HG03280 (cell line): Measurements from ENCODE around the gene OLFM2.
"Not testable (repeated sequence)": the region's sequence is repeated elsewhere in the genome, so short reads cannot be mapped to it uniquely, and the experiment has no call there.

Source experiments
- ATAC-seq: cut with Tn5 transposase; IDR thresholded peaks from one replicate; pipeline ENCODE4 v1.9.1; 2021; ENCODE audit warnings: mild to moderate bottlenecking, moderate library complexity; ENCODE audit not compliant: unreplicated experiment

The OLFM2 gene

DNA sequence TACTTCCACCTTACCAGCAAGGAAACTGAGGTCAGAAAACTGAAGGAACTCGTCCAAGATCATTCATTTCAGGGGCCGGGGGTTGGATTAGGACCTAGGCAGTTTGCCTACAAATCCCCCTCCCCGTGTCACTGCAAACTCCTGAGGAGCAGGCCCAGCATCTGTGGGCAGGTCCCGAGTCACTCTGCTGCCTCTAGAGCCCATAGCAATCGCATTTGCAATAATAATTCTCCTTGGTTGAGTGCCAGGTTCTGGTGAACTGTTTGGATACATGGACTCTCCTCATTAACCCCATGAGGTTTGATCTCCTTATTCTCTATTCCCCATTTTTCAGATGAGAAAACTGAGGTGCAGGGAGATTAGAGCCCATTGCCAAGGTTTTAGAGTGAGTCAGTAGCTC lies 100.3 kb downstream of the OLFM2 start:
- no peak for ATAC-seq

DNA sequence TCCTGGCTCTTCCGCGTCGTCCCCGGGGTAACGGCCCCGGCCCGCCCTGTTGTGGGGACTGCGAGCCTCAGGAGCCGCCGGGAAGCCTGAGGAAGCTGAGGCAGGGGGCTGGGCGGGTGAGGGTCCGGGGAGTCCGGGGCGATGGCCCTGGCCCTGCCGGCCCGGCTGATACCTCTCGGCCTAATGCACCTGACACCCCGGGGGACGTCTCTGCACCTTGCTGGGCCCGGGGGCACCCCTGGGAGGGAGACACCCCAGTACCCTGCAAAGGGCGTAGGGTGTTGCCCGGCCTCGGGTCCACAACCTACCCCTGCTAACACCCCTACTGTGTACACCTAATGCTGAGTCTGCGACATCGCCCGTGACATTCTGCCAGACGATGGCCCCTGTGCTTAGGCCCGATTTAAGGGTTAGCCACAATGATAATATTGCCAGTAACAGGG lies 100.8 kb downstream of the OLFM2 start:
- ATAC-seq, result peak; percentile 14

DNA sequence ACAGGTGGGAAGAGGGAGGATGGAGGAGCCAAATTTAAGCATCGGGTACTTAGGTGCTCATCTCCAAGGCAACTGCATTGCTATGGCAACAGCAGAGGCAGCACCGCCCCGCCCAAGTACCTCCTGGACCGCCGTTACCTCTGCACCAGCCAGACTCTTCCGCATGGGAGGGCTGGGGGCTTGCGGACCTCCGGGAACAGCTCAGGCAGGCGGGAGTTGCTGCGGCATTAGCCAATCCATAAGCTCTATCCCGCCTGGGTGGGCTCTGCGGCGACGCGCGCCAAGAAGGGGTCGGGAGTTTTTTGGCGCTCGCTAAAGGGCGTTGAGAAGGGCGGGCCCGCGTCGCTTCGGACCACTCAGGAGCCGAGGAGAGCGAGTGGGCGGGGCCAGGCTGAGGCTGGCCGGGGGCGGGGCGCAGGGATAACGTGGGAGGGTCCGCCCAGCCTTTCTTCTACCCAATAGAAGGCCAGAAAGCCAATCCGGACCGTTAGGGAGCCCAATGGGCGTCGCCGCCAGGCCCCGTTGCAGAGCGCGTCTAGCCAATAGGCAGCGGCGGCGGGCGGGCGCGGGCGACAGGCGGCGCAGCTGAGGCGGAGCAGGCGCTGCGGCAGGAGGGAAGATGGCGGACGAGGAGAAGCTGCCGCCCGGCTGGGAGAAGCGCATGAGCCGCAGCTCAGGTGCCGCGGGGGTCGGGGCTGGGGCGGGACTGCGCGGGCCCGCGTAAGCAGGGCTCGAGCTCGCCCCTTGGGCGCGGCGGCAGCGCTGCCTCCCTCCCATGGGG lies 101.4 kb downstream of the OLFM2 start, which contains the start of gene PIN1:
Gene PIN1 (plus strand): TSS at position 593 of the 781 bp plus-strand sequence. CDS start 27 bp downstream, at position 620.
- peak; percentile 95 for ATAC-seq

DNA sequence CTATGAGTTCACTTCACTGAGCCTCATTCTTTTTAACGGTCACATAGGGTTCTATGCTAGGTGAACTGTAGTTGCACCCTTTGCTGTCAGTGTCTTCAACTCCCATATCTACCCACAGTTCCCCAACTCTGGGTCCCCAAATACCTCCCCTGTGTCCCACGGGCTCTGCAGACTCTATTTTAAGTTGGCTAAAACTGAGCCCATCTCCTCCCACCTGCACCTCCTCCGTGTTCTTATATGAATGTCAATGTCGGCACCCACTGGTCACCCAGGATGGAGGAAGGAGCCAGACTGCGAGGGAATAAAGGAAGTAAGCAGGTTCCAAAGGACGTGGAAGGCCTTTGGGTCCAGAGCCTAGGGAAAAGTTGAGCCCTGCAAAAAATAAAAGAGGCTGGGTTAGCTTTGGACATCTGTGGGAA lies 102.0 kb downstream of the OLFM2 start:
- no peak for ATAC-seq

DNA sequence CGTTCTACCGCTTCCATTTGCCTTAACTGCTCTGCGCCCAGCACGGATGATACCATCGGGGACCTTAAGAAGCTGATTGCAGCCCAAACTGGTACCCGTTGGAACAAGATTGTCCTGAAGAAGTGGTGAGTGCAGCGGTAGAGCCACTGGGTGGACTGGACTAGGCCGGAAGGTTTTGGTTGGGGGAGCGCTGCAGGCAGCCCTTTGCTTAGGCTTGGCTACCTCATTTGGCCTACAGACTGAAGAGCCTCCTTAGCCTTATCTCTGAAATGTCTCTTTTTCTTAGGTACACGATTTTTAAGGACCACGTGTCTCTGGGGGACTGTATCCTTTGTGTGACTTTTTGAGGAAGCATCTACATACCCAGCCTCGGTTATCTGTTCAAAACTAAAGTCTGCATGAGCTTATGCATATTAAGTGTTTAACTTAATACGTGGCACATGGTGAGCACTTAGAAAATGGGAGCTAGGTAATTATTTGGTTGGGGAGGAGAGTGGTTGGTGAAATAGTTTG lies 107.7 kb downstream of the OLFM2 start:
- no peak for ATAC-seq

DNA sequence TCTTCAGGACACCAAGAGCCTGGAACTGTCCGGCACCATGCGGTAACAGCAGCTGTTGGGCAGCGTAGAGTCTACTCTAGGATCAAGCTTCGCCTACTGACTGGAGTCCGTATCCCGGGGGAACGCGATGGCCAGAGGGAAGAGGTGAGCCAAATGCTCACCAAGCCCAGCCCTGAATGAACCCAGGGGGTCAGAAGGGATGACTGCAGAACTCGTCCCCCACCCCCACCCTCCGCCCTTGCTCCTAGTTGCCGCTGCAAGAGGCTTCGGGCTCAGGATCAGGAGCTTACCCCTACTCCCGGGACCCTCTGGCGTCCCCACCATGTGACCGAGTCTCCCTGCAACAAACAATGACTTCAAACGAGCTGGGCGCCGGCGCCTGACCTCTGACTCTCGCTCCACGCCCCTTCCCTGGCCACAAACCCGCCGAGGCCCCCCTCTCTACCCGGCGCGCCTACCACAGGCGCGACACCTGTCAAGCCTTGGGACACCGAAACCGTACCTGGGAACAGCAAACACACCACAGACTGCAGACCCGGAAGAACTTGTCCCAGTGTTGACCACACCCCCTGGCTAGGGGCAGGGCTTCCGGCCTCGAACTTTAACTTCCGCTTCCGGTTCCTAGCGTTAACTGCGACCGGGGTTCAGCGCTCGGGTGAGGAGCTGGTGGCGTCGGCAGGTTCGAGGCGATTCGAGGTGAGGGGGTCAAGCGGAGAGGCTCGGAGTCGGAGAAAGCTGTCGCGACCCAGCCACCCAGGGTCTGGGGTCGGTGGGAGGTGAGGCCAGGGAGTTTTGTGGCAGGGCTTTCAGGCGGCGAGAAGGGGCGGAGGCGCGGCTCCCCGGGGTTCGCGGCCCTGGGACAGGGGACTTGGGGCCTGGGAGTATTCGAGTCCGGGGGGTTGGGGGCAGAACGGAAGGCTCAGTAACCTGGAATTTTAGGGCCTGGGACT lies 108.8 kb downstream of the OLFM2 start, which contains the start of gene UBL5:
Gene UBL5 (plus strand): TSS at position 630 of the 950 bp plus-strand sequence. CDS start 420 bp downstream, outside the sequence.
- peak; percentile 94 for ATAC-seq

DNA sequence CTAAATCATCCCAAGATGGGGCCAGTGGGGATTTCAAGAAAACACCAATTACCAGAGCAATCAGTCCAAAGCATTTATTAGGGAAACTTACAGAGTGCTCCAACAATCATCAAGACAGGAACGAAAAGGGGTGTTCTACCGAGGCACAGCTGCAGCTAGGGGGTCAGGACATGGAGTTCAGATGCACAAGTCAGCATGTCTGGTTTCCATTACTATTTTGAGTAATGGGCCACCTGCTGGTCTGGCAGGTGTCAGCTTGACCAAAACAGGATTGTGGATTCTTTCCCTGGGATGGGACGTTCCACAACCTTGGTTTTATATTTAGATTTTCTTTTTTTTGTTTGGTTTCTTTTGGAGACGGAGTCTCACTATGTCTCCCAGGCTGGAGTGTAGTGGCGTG lies 112.5 kb downstream of the OLFM2 start:
- no peak for ATAC-seq

DNA sequence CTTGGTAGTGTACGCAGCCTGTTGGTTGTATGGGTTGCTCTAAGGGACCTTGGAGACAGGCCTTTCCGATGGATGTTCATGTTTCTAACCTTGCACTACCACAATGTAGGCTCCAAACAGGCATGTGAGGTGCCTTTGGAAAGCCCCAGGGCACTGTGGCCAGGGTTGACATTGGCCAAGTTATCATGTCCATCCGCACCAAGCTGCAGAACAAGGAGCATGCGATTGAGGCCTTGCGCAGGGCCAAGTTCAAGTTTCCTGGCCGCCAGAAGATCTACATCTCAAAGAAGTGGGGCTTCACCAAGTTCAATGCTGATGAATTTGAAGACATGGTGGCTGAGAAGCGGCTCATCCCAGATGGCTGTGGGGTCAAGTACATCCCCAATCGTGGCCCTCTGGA lies 116.3 kb downstream of the OLFM2 start:
- ATAC-seq, result not testable (repeated sequence)

DNA sequence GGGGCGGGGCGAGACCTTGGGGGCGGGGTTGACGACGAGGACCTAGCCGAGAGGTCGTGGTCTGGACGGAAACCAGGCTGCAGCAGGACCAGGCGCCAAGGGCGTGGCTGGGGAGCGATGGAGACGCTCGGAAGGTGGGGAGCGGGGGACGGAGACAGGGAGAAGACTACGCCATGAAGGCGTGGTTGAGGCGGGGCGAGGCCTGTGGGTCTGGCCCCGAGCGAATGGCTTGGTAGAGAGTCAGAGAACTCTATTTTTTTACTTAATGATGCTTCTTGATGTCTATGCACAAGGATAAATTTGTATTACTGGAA lies 116.8 kb downstream of the OLFM2 start:
- no peak for ATAC-seq

DNA sequence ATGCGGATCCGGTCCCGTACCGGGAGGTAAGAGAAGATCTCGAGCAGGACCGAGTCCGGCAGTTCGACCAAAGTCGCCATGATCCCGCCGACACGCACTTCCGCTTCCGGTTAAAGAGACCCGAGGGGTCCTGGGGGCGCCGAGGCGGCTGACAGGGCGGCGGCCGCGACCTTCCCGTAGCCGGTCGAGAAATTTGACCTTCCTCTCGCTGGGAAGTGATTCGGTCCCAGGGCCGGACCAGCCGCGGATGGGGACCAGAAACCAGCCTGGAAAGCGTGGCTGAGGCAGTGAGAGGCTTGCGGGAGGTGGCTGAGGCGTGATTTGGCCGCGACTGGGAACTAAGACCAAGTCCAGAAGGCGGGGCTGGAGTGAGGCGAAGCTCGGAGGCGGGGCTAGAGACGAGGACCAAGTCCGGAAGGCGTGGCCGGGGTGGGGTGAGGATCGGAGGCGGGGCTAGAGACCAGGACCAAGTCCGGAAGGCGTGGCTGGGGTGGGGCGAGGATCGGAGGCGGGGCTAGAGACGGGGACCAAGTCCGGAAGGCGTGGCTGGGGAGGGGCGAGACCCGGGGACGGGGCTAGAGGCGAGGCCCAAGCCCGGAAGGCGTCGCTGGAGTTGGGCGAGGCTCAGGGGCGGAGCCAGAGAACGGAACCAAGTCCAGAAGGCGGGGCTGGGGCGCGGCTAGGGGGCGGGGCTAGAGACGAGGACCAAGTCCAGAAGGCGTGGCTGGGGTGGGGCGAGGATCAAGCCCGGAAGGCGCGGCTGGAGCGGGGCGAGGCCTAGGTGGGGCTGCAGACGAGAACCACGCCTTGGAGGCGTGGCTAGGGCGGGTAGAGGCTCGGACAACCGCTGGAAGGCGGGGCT lies 117.3 kb downstream of the OLFM2 start, which contains the start of gene FBXL12:
Gene FBXL12 (minus strand): TSS at position 346 of the 862 bp plus-strand sequence. CDS start 266 bp downstream, at position 80.
- peak; percentile 86 for ATAC-seq

DNA sequence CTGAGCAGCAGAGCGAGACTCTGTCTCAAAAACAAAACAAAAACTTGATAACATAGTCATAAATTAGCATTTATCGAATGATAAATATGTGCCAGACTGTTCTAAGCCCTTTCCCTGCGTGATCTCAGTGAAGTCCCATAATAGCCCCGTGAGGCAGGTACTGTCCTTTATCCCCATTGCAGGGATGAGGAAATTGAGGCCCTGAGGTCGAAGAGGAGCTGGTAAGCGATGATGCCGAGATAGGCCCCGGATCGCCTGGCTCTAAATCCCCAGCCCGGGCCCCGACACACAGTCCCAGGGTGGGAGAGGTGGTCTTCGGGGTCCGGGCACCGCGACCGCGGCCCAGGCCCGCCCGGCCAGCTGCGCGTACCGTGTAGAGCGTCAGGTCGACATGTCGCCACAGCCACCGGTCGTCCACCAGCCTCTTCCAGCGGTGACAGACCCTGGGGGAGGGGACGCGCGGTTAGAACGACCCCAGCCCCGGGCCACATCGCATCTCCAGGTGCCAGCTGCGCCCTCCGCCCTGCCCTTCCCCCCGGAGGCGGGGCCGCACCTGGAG lies 118.1 kb downstream of the OLFM2 start:
- no peak for ATAC-seq

DNA sequence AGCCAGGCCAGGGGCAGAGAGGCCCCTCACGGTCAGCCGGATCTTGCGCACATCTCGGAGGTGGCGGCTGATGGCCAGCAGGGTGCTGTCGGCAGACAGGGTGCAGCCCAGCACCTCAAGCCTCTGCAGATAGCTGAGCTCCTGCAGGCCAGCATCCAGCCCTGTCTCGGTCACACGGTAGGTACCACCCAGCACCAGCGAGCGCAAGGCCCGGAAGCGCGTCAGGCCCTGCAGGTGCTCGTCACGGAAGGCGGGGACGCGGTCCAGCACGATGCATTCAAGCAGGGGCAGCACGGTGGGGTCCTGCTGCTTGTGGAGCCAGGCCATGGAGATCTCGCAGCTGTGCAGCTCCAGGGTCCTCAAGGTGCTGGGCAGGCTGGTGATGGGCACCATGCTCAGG lies 125.2 kb downstream of the OLFM2 start:
- ATAC-seq, result no peak

DNA sequence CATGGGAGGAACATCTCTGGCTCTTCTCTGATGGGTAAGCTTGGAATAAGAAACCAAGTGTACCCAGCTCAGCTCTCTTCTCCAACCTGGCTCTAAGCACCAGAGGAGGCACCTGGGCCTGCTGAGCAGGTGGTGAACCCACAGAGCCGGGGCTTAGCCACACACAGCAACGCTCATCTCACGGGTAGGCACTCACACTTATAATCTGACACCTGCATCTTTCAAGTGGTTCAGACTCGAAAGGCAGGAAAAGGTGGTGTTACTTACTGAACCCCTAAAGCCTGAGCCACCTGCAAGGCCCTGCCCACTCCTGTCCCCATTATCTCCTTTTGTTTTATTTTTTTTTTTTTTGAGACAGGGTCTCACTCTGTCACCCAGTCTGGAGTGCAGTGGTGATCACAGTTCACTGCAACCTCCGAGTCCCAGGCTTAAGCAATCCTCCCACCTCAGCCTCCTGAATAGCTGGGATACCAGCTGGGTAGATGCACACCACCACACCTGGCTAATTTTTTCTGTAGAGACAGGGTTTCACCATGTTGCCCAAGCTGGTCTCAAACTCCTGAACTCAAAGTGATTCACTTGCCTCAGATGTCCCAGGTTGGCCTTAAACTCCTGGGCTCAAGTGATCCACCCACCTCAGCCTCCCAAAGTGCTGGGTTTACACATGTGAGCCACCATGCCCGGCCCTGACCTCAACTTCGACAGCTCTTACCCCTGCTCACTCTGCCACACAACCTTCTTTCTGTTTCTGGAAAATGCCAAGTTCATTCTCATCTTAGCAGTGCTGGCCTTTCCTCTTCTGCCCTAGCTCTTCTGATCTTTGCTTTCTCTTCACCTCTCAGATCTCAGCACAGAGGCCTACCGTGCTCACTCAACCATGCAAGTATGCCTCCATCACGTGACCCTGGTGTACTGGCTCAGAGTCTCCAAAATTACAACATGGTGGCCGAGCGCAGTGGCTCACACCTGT lies 127.2 kb downstream of the OLFM2 start:
- no peak for ATAC-seq

DNA sequence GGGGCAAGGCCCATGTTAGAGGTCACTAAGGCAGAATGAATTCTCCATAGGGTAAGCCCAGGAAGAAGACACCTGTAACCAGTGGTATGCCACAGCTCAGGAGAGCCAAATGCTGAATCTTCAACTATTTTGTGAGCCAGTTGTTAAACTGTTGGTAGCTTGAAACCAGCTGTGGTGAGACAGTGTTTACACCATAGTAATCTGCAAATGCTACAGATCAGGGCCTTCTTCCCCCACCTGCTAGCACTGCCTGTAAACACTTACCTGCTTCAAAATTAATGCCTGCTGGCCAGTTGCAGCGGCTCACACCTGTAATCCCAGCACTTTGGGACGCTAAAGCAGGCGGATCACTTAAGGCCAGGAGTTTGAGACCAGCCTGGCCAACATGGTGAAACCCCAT lies 129.5 kb downstream of the OLFM2 start:
- ATAC-seq, result no peak
